C4-2B (cell line): ENCODE measurements around the gene SLC50A1.

Experiments
- H3K27ac ChIP-seq: fragments of 450-650 bp; 2 replicates; pipeline ENCODE4 v1.5.1; 2017
- ZFX ChIP-seq: fragments of 450-650 bp; IDR thresholded peaks from 2 replicates; pipeline ENCODE4 v1.6.1; 2017
- TF ChIP-seq, protein P1 (sequence below): fragments of 450-650 bp; conservative IDR thresholded peaks from 2 replicates; pipeline ENCODE4 v1.5.1; 2017; ENCODE audit warnings: mild to moderate bottlenecking

The SLC50A1 gene

DNA sequence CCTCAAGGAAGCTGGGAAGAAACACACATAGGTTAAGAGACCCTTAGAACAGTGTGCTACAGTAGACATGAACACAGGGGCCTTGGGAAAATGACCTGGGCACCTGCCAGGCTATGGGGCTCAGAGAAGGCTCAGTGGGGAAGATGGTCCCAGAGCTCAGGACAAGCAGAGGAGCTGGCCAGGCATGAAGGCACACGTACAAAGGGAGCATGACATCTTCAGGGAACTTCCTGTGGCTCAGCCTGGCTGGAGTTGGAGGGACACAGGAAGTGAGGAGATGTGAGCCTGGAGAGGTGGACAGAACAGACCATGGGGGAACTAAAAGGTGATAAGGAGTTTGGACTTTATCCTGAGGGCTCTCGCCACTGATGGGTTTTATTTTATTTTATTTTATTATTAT is 3.8 kb upstream of the SLC50A1 start:
- H3K27ac ChIP-seq: peak overlapping the region; percentile 95
- TF ChIP-seq, protein P1, sequence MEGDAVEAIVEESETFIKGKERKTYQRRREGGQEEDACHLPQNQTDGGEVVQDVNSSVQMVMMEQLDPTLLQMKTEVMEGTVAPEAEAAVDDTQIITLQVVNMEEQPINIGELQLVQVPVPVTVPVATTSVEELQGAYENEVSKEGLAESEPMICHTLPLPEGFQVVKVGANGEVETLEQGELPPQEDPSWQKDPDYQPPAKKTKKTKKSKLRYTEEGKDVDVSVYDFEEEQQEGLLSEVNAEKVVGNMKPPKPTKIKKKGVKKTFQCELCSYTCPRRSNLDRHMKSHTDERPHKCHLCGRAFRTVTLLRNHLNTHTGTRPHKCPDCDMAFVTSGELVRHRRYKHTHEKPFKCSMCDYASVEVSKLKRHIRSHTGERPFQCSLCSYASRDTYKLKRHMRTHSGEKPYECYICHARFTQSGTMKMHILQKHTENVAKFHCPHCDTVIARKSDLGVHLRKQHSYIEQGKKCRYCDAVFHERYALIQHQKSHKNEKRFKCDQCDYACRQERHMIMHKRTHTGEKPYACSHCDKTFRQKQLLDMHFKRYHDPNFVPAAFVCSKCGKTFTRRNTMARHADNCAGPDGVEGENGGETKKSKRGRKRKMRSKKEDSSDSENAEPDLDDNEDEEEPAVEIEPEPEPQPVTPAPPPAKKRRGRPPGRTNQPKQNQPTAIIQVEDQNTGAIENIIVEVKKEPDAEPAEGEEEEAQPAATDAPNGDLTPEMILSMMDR: no peak
- TF ChIP-seq ZFX: no peak

DNA sequence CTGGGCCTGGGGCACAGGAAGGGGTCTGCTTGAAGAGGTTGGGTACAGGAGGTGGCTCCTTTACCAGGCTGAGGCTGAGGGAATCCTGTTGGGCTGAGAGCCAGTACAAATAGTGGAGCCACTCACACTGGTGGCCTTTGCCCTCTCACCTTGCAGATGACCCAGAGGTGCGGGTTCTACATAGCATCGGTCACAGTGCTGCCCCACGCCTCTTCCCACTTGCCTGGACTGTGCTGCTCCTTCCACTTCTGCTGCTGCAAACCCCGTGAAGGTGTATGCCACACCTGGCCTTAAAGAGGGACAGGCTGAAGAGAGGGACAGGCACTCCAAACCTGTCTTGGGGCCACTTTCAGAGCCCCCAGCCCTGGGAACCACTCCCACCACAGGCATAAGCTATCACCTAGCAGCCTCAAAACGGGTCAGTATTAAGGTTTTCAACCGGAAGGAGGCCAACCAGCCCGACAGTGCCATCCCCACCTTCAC is 1.8 kb upstream of the SLC50A1 start:
- peak overlapping the region; percentile 95 for H3K27ac ChIP-seq
- TF ChIP-seq, protein P1: no peak
- no peak for TF ChIP-seq ZFX

- peak overlapping the region; percentile 95 for H3K27ac ChIP-seq
- TF ChIP-seq, protein P1: no peak
- TF ChIP-seq ZFX: no peak
Observed at GRCh38 chr1:155134322-155134721, 1.3 kb upstream of the SLC50A1 start.

- H3K27ac ChIP-seq: peak overlapping the region; percentile 95
- TF ChIP-seq ZFX: no peak
- TF ChIP-seq, protein P1: no peak
Observed at GRCh38 chr1:155134880-155135414, 705 bp upstream of the SLC50A1 start.

GRCh38 chr1:155136748-155137147 is 1.1 kb downstream of the SLC50A1 start:
- TF ChIP-seq, protein P1: no peak
- no peak for TF ChIP-seq ZFX
- peak overlapping the region; percentile 95 for H3K27ac ChIP-seq

DNA sequence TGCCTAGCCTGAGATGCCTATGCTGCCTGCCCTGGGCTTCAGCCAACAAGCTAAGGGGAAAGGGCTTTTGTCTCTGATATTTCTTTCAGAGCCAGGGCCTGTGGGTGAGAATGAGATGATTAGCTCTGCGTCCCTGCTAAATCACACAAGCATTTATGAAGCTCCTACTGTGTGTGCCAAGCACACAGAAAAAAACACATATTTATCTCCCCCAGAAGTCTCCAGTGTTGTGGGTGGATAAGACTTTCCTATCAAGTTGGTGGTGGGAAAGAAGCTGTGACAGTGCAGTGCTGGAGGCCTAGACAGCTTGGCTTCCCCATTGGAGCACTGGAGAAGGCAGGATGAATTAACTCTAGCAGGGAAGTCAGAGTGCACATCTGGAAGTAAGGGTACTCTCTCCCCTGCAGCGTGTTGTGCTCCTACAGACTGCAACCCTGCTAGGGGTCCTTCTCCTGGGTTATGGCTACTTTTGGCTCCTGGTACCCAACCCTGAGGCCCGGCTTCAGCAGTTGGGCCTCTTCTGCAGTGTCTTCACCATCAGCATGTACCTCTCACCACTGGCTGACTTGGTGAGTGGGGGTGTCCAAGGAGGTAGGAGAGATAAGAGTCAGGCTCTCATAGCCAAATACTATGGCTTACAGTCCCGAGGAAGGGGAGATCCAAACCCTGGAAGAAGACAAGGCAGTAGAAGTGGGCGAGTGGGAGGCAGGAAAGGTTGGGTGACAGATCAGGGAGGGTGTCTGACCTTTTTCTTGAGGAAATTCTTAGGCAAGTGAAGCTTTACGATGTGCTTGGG is 1.7 kb downstream of the SLC50A1 start:
- TF ChIP-seq, protein P1: no peak
- H3K27ac ChIP-seq: peak overlapping the region; percentile 95

GRCh38 chr1:155139895-155140629 is 4.4 kb downstream of the SLC50A1 start, which contains the start of gene DPM3:
Gene DPM3 (minus strand): TSS chr1:155140531. CDS start chr1:155140240, 291 bp downstream.
- TF ChIP-seq, protein P1: no peak
- TF ChIP-seq ZFX: peak; percentile 38; the same call in 1 of the 2 replicates
- H3K27ac ChIP-seq: peak within 1 kb of the TSS; percentile 84
